DOHH2 (cell line): Measurements from ENCODE around the gene ZMYM2.

ENCODE experiments used
- H3F3A ChIP-seq: fragments of 200-600 bp; sonication (generic), shearing (Covaris generic); 2 replicates; pipeline ENCODE4 v1.6.0; 2016; ENCODE audit warnings: antibody characterized with exemption, mild to moderate bottlenecking; ENCODE audit not compliant: control insufficient read depth, insufficient read depth
- H3K27ac ChIP-seq: fragments of 200-600 bp; sonication (generic); 2 replicates; pipeline ENCODE4 v1.5.1; 2014; ENCODE audit warnings: low read depth, mild to moderate bottlenecking, low read length, moderate library complexity
- H3K27me3 ChIP-seq: fragments of 200-600 bp; sonication (generic); 2 replicates; pipeline ENCODE4 v1.6.1; 2014; ENCODE audit warnings: mild to moderate bottlenecking, low read length, mixed read lengths; ENCODE audit not compliant: control insufficient read depth
- H3K36me3 ChIP-seq: fragments of 200-600 bp; sonication (generic); 2 replicates; pipeline ENCODE4 v1.6.1; 2014; ENCODE audit warnings: mild to moderate bottlenecking, low read length, moderate library complexity, mixed read lengths; ENCODE audit not compliant: control insufficient read depth
- H3K4me1 ChIP-seq: fragments of 200-600 bp; sonication (generic); 2 replicates; pipeline ENCODE4 v1.6.1; 2014; ENCODE audit warnings: mild to moderate bottlenecking, low read length, mixed read lengths; ENCODE audit not compliant: control insufficient read depth
- H3K4me2 ChIP-seq: fragments of 200-600 bp; sonication (generic); 2 replicates; pipeline ENCODE4 v1.6.0; 2014; ENCODE audit warnings: mild to moderate bottlenecking, low read length, moderate library complexity
- H3K4me3 ChIP-seq: fragments of 200-600 bp; sonication (generic); 2 replicates; pipeline ENCODE4 v1.5.1; 2014; ENCODE audit warnings: mild to moderate bottlenecking, low read length, mixed read lengths
- H3K79me2 ChIP-seq: fragments of 200-600 bp; sonication (generic); 2 replicates; pipeline ENCODE4 v1.6.1; 2014; ENCODE audit warnings: mild to moderate bottlenecking, low read length, mixed read lengths; ENCODE audit not compliant: control insufficient read depth
- H3K9me2 ChIP-seq: fragments of 200-600 bp; sonication (generic); replicated peaks from 2 replicates; pipeline ENCODE4 v1.6.1; 2014; ENCODE audit warnings: mild to moderate bottlenecking, low read length, mixed read lengths; ENCODE audit not compliant: control insufficient read depth
- H3K9me3 ChIP-seq: fragments of 200-600 bp; sonication (generic); 2 replicates; pipeline ENCODE4 v1.6.1; 2014; ENCODE audit warnings: antibody characterized with exemption, low read length, mixed read lengths; ENCODE audit not compliant: control insufficient read depth, insufficient read depth
- H4K20me1 ChIP-seq: fragments of 200-600 bp; sonication (generic); 2 replicates; pipeline ENCODE4 v1.6.0; 2014; ENCODE audit warnings: low read depth, mild to moderate bottlenecking, antibody characterized with exemption, low read length, moderate library complexity; ENCODE audit not compliant: control insufficient read depth, insufficient read depth
- CTCF ChIP-seq: fragments of 200-600 bp; sonication (generic); IDR thresholded peaks from one replicate; pipeline ENCODE4 v1.5.1; 2014; ENCODE audit warnings: antibody characterized with exemption, mild to moderate bottlenecking, low read depth, low read length; ENCODE audit not compliant: poor library complexity, severe bottlenecking
- EZH2phosphoT487 ChIP-seq: fragments of 200-600 bp; sonication (generic); IDR thresholded peaks from 2 replicates; pipeline ENCODE4 v1.6.1; 2017; ENCODE audit warnings: borderline replicate concordance, mild to moderate bottlenecking, antibody characterized with exemption, low read length, moderate library complexity, mixed read lengths

ZMYM2 gene

GRCh38 chr13:20124303-20124702 is 165.8 kb downstream of the ZMYM2 start:
- Histone ChIP-seq H3K4me3 (no peak overlapping the region), H3F3A (no peaks in the 10 kb centered on the region), H3K4me1 (peaks cover 7% of the 10 kb centered on the region; the same call in 1 of the 2 replicates), H3K9me3 (no peaks in the 10 kb centered on the region), H3K9me2 (no peaks in the 10 kb centered on the region), H3K27ac (no peak overlapping the region), H4K20me1 (no peaks in the 10 kb centered on the region), H3K4me2 (no peak overlapping the region), H3K79me2 (no peaks in the 10 kb centered on the region), H3K27me3 (peaks cover 26% of the 10 kb centered on the region), H3K36me3 (no peaks in the 10 kb centered on the region)
- TF ChIP-seq CTCF (no peak), EZH2phosphoT487 (no peak)

GRCh38 chr13:20125129-20125782 is 166.7 kb downstream of the ZMYM2 start:
- Histone ChIP-seq H3K4me1 (0 out of 2 replicates have a peak, but pooled peaks cover 3% of the 10 kb centered on the region), H3K9me3 (no peaks in the 10 kb centered on the region), H3K27ac (no peak overlapping the region), H4K20me1 (no peaks in the 10 kb centered on the region), H3K79me2 (no peaks in the 10 kb centered on the region), H3K36me3 (no peaks in the 10 kb centered on the region), H3K9me2 (no peaks in the 10 kb centered on the region), H3F3A (no peaks in the 10 kb centered on the region), H3K4me3 (no peak overlapping the region), H3K27me3 (peaks cover 29% of the 10 kb centered on the region), H3K4me2 (no peak overlapping the region)
- TF ChIP-seq EZH2phosphoT487 (no peak), CTCF (no peak)

GRCh38 chr13:20125783-20126165 is 167.2 kb downstream of the ZMYM2 start:
- H3K4me1 ChIP-seq = no peaks in the 10 kb centered on the region
- no peaks in the 10 kb centered on the region for H3F3A ChIP-seq
- H3K9me3 ChIP-seq = no peaks in the 10 kb centered on the region
- no peaks in the 10 kb centered on the region for H3K79me2 ChIP-seq
- no peak overlapping the region for H3K4me3 ChIP-seq
- H3K36me3 ChIP-seq = no peaks in the 10 kb centered on the region
- H3K4me2 ChIP-seq = no peak overlapping the region
- TF ChIP-seq CTCF (no peak), EZH2phosphoT487 (no peak)
- no peaks in the 10 kb centered on the region for H3K9me2 ChIP-seq
- no peak overlapping the region for H3K27ac ChIP-seq
- H4K20me1 ChIP-seq = no peaks in the 10 kb centered on the region
- peaks cover 29% of the 10 kb centered on the region for H3K27me3 ChIP-seq
